PC-3 (cell line): ENCODE measurements around the gene C3orf18. TPM values are rescaled to one million over a fixed set of nuclear protein-coding genes. Genes with fewer than 3 reads are reported as not detected.

Experiments used
- ATAC-seq: fragments of 200-7000 bp; cut with Tn5 transposase; 2 replicates; pipeline ENCODE4 v1.9.1; 2020; ENCODE audit warnings: mild to moderate bottlenecking, moderate library complexity
- BruUV-seq: library from RNA; stranded (reverse); fragments of 400-500 nt; replicated peaks from 2 replicates; lab custom pipeline; 2021; lab: Mats Ljungman, UMichigan
- CTCF ChIA-PET: fragments of 300-600 bp; sonication (Branson Sonifier 250); formaldehyde crosslinking; loops from one replicate; lab custom pipeline; 2022; ENCODE audit warnings: antibody characterized with exemption; lab: Charles Lee
- POLR2A ChIA-PET: fragments of 300-600 bp; sonication (Branson Sonifier 250); formaldehyde crosslinking; loops from one replicate; lab custom pipeline; 2022; ENCODE audit warnings: antibody characterized with exemption; ENCODE audit not compliant: unreplicated experiment; lab: Charles Lee
- DNase-seq: peaks from one replicate; pipeline ENCODE4 v3.0.0-alpha.2; 2015
- H2AFZ ChIP-seq: fragments of 300-600 bp; sonication (generic); 2 replicates; pipeline ENCODE4 v1.6.0; 2016; ENCODE audit warnings: antibody characterized with exemption, low read length
- H3F3A ChIP-seq: fragments of 300-600 bp; sonication (generic); one replicate; pipeline ENCODE4 v1.6.0; 2017; ENCODE audit warnings: antibody characterized with exemption, low read length, control low read depth, mild to moderate bottlenecking; ENCODE audit not compliant: unreplicated experiment
- H3K27ac ChIP-seq: fragments of 300-600 bp; sonication (generic); 2 replicates; pipeline ENCODE4 v1.5.1; 2016; ENCODE audit warnings: mild to moderate bottlenecking, low read length
- H3K27me3 ChIP-seq: fragments of 300-600 bp; sonication (generic); 2 replicates; pipeline ENCODE4 v1.6.1; 2016; ENCODE audit warnings: low read length, mixed read lengths
- H3K36me3 ChIP-seq: fragments of 300-600 bp; sonication (generic); 2 replicates; pipeline ENCODE4 v1.6.1; 2016; ENCODE audit warnings: low read depth, mixed run types, low read length, mixed read lengths
- H3K4me1 ChIP-seq: fragments of 300-600 bp; sonication (generic); 2 replicates; pipeline ENCODE4 v1.5.1; 2016; ENCODE audit warnings: low read length; ENCODE audit not compliant: insufficient read depth
- H3K4me2 ChIP-seq: fragments of 300-600 bp; sonication (generic); 2 replicates; pipeline ENCODE4 v1.6.0; 2016; ENCODE audit warnings: low read length
- H3K4me3 ChIP-seq: fragments of 300-600 bp; sonication (generic); 2 replicates; pipeline ENCODE4 v1.5.1; 2016; ENCODE audit warnings: mild to moderate bottlenecking, low read length, mixed read lengths
- H3K79me2 ChIP-seq: fragments of 300-600 bp; sonication (generic); 2 replicates; pipeline ENCODE4 v1.6.1; 2017; ENCODE audit warnings: low read length, mixed read lengths
- H3K9ac ChIP-seq: fragments of 300-600 bp; sonication (generic); 2 replicates; pipeline ENCODE4 v1.6.0; 2016; ENCODE audit warnings: mild to moderate bottlenecking, low read length
- H3K9me2 ChIP-seq: fragments of 300-600 bp; sonication (generic); replicated peaks from 2 replicates; pipeline ENCODE4 v1.6.1; 2016; ENCODE audit warnings: mixed run types, low read length, mixed read lengths
- H3K9me3 ChIP-seq: fragments of 300-600 bp; sonication (generic); 2 replicates; pipeline ENCODE4 v1.6.1; 2016; ENCODE audit warnings: low read length, mixed read lengths
- H4K20me1 ChIP-seq: fragments of 300-600 bp; sonication (generic); 2 replicates; pipeline ENCODE4 v1.6.1; 2016; ENCODE audit warnings: low read length, mixed read lengths
- EZH2 ChIP-seq: fragments of 300-600 bp; sonication (generic); IDR thresholded peaks from one replicate; pipeline ENCODE4 v1.6.1; 2017; ENCODE audit warnings: antibody characterized with exemption, mild to moderate bottlenecking, low read length; ENCODE audit not compliant: unreplicated experiment
- EZH2phosphoT487 ChIP-seq: fragments of 300-600 bp; sonication (generic); IDR thresholded peaks from 2 replicates; pipeline ENCODE4 v1.6.1; 2018; ENCODE audit warnings: mild to moderate bottlenecking, antibody characterized with exemption, low read length, borderline replicate concordance
- intact Hi-C: fragments of 100-400 bp; cut with micrococcal nuclease; formaldehyde crosslinking; loops from 2 replicates; pipeline ENCODE4 v1.9.0; 2023
- total RNA-seq: library from RNA; depleted of rRNA; stranded (reverse); fragments of >200 nt; gene quantifications from 2 replicates; pipeline ENCODE4 v1.2.3, GENCODE V29; 2014
- TF ChIP-seq, protein P1 (sequence below): fragments of 300-600 bp; sonication (generic); conservative IDR thresholded peaks from 2 replicates; pipeline ENCODE4 v1.5.1; 2017; ENCODE audit warnings: antibody characterized with exemption, low read depth, mild to moderate bottlenecking, low read length

C3orf18 gene
- total RNA-seq, 1 experiment from 2014 or later = 31.2 TPM

DNA sequence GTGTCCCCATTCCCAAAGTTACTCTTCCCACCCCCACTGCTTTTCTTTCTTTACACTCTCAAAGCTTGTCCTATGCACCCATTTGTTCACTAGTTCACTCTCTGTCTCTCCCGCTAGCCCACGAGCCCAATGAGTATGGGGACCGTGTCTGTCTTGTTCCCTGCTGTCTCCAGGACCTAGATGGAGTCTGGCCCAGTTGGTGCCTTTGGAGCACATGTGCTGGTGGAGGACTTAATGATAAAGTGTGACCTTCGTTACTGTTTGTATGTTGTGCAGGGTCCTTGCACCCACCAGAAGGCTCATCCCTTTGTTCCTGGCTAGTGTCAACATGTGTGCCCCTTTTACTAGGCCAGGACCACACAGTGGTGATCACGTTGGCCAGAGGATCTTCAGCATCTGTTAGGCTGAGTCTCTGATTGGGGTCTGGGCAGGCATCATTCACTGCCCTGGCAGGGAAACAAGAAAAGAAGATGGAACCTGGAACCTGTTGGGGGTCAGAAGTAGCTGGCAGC lies 36.6 kb upstream of the C3orf18 start:
- Histone ChIP-seq H2AFZ (no peak overlapping the region), H3K79me2 (no peaks in the 10 kb centered on the region), H3K27ac (no peak overlapping the region), H3K4me3 (no peak overlapping the region), H3K36me3 (no peaks in the 10 kb centered on the region), H3K9me3 (no peaks in the 10 kb centered on the region), H3K27me3 (no peaks in the 10 kb centered on the region), H3K4me2 (no peak overlapping the region), H4K20me1 (no peaks in the 10 kb centered on the region), H3K4me1 (peaks cover 27% of the 10 kb centered on the region), H3F3A (no peaks in the 10 kb centered on the region), H3K9ac (no peak overlapping the region), H3K9me2 (no peaks in the 10 kb centered on the region)
- ATAC-seq (no peak), DNase-seq (no peak)
- TF ChIP-seq EZH2 (no peak), EZH2phosphoT487 (no peak)
- TF ChIP-seq, protein P1, sequence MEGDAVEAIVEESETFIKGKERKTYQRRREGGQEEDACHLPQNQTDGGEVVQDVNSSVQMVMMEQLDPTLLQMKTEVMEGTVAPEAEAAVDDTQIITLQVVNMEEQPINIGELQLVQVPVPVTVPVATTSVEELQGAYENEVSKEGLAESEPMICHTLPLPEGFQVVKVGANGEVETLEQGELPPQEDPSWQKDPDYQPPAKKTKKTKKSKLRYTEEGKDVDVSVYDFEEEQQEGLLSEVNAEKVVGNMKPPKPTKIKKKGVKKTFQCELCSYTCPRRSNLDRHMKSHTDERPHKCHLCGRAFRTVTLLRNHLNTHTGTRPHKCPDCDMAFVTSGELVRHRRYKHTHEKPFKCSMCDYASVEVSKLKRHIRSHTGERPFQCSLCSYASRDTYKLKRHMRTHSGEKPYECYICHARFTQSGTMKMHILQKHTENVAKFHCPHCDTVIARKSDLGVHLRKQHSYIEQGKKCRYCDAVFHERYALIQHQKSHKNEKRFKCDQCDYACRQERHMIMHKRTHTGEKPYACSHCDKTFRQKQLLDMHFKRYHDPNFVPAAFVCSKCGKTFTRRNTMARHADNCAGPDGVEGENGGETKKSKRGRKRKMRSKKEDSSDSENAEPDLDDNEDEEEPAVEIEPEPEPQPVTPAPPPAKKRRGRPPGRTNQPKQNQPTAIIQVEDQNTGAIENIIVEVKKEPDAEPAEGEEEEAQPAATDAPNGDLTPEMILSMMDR = no peak
- intact Hi-C loops = no loop called here
- no TSS peak for BruUV-seq
- CTCF ChIA-PET = no interaction called here
- POLR2A ChIA-PET = no interaction called here

DNA sequence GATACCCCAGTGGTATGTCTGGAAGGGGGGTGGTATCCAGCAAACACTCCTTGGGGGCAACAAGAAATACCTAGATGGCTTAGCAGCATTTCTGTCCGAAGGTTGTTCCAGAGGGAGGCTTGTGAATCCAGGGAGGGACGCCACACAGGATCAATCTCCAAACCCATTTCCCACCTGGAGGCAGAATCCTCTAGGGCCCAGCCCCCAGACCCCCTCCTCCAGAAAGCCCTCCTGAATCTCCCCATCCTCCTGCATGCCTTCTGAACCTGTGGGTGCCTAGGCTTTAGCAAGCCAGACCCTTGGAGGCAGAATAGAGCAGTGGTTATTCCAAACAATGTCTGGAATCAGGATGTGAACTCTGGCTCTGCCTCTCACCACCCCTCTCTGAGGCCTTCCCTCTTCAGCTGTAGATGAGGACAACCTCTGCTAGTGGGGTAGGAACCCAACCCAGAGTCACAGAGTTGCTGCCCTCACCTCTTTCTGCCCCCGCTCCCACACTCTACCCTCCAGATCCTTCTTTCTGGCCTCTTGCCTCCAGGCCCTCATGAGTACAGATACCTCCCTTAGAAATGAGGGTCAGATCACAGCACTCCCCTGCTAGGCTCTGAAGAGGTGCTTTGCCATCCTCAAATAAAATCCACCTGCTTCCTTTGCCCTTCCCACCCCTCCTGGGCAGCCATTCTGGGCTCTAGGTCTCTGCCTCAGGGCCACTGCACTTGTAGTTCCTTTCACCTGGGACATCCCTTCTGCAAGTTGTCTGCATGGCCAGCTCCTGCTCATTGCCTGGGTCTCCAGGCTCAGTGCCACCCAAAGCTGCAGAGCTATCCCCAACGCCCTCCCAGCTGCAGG lies 35.9 kb upstream of the C3orf18 start:
- H3F3A ChIP-seq = no peaks in the 10 kb centered on the region
- H3K4me2 ChIP-seq = no peak overlapping the region
- ATAC-seq (no peak), DNase-seq (no peak)
- POLR2A ChIA-PET = no interaction called here
- no peaks in the 10 kb centered on the region for H3K27me3 ChIP-seq
- no peak overlapping the region for H3K9ac ChIP-seq
- H3K4me1 ChIP-seq = peaks cover 27% of the 10 kb centered on the region
- no peak overlapping the region for H2AFZ ChIP-seq
- H3K27ac ChIP-seq = no peak overlapping the region
- intact Hi-C loops = no loop called here
- no peak overlapping the region for H3K4me3 ChIP-seq
- CTCF ChIA-PET = no interaction called here
- TF ChIP-seq EZH2phosphoT487 (no peak), EZH2 (no peak)
- TF ChIP-seq, protein P1 = no peak
- H4K20me1 ChIP-seq = no peaks in the 10 kb centered on the region
- BruUV-seq = no TSS peak
- no peaks in the 10 kb centered on the region for H3K9me2 ChIP-seq
- H3K36me3 ChIP-seq = no peaks in the 10 kb centered on the region
- H3K9me3 ChIP-seq = no peaks in the 10 kb centered on the region
- no peaks in the 10 kb centered on the region for H3K79me2 ChIP-seq
